Osteocyte (in vitro differentiated cells): ENCODE results near the gene PHF21B. TPM values are rescaled to one million over a fixed set of nuclear protein-coding genes. Genes with fewer than 3 reads are reported as not detected.

Experiments used
- DNase-seq: peaks from one replicate; pipeline ENCODE4 v3.0.0; 2021; ENCODE audit warnings: mixed read lengths; ENCODE audit not compliant: unreplicated experiment; ENCODE audit errors: extremely low spot score
- H3K27ac Mint-ChIP-seq: one replicate; pipeline ENCODE4 v1.8.0; 2021; ENCODE audit warnings: mild to moderate bottlenecking, mixed read lengths; ENCODE audit not compliant: unreplicated experiment
- H3K27me3 Mint-ChIP-seq: one replicate; pipeline ENCODE4 v1.8.0; 2021; ENCODE audit warnings: mixed read lengths; ENCODE audit not compliant: unreplicated experiment
- H3K36me3 Mint-ChIP-seq: one replicate; pipeline ENCODE4 v1.8.0; 2021; ENCODE audit warnings: mixed read lengths; ENCODE audit not compliant: unreplicated experiment
- H3K4me1 Mint-ChIP-seq: one replicate; pipeline ENCODE4 v1.8.0; 2021; ENCODE audit warnings: mixed read lengths; ENCODE audit not compliant: unreplicated experiment
- H3K4me3 Mint-ChIP-seq: one replicate; pipeline ENCODE4 v1.8.0; 2021; ENCODE audit warnings: mild to moderate bottlenecking, moderate library complexity, mixed read lengths; ENCODE audit not compliant: unreplicated experiment
- H3K9me3 Mint-ChIP-seq: one replicate; pipeline ENCODE4 v1.8.0; 2021; ENCODE audit warnings: mixed read lengths; ENCODE audit not compliant: unreplicated experiment
- CTCF ChIP-seq: fragments of 200-600 bp; sonication (generic); IDR thresholded peaks from 2 replicates; pipeline ENCODE4 v1.5.0; 2021; ENCODE audit warnings: antibody characterized with exemption, mild to moderate bottlenecking, moderate library complexity
- total RNA-seq: library from RNA; stranded (reverse); gene quantifications from 2 replicates; pipeline ENCODE4 v1.2.1, GENCODE V29; 2021

Gene PHF21B
- total RNA-seq, 1 donor from 2014 or later, result 0.54 TPM

DNA sequence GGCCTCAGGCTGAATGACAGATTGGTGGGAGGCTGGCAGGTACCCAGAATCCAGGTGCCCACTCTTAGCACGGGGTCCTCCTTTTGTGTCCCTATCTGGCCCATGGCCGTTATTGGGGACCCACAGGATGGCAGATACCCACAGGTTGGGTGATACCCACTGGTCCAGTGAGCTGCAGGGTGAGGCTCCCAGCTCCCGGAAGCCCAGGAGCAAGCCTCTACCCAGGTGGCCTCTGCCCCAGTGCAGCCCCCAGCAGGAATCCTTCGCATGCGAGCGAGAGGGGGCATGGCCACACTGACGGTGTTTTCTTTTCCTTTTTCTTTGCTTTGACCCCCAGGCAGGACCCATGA is 116.1 kb downstream of the PHF21B start:
- no peak overlapping the region for H3K4me3 Mint-ChIP-seq
- no peaks in the 10 kb centered on the region for H3K36me3 Mint-ChIP-seq
- no peaks in the 10 kb centered on the region for H3K9me3 Mint-ChIP-seq
- no peaks in the 10 kb centered on the region for H3K4me1 Mint-ChIP-seq
- H3K27ac Mint-ChIP-seq, result no peak overlapping the region
- no peaks in the 10 kb centered on the region for H3K27me3 Mint-ChIP-seq
- DNase-seq, result peak; percentile 69
- no peak for TF ChIP-seq CTCF

GRCh38 chr22:44892803-44893730 is 116.7 kb downstream of the PHF21B start:
- no peaks in the 10 kb centered on the region for H3K9me3 Mint-ChIP-seq
- no peak for TF ChIP-seq CTCF
- H3K27ac Mint-ChIP-seq, result no peak overlapping the region
- H3K36me3 Mint-ChIP-seq, result no peaks in the 10 kb centered on the region
- H3K4me3 Mint-ChIP-seq, result no peak overlapping the region
- DNase-seq, result peak; percentile 68
- H3K4me1 Mint-ChIP-seq, result no peaks in the 10 kb centered on the region
- no peaks in the 10 kb centered on the region for H3K27me3 Mint-ChIP-seq

- Mint-ChIP-seq H3K36me3 (no peaks in the 10 kb centered on the region), H3K9me3 (no peaks in the 10 kb centered on the region), H3K4me3 (no peak overlapping the region), H3K27me3 (no peaks in the 10 kb centered on the region), H3K27ac (no peak overlapping the region), H3K4me1 (no peaks in the 10 kb centered on the region)
- TF ChIP-seq CTCF, result no peak
- DNase-seq, result no peak
These were observed 117.6 kb downstream of the PHF21B start for GRCh38 chr22:44892243-44892642.

- no peaks in the 10 kb centered on the region for H3K36me3 Mint-ChIP-seq
- DNase-seq, result no peak
- H3K4me1 Mint-ChIP-seq, result no peaks in the 10 kb centered on the region
- no peak for TF ChIP-seq CTCF
- no peak overlapping the region for H3K27ac Mint-ChIP-seq
- H3K27me3 Mint-ChIP-seq, result no peaks in the 10 kb centered on the region
- no peaks in the 10 kb centered on the region for H3K9me3 Mint-ChIP-seq
- no peak overlapping the region for H3K4me3 Mint-ChIP-seq
These were observed 118.0 kb downstream of the PHF21B start for GRCh38 chr22:44891791-44892190.

GRCh38 chr22:44891293-44891747 is 118.5 kb downstream of the PHF21B start:
- H3K9me3 Mint-ChIP-seq, result no peaks in the 10 kb centered on the region
- DNase-seq, result no peak
- no peaks in the 10 kb centered on the region for H3K36me3 Mint-ChIP-seq
- no peak overlapping the region for H3K4me3 Mint-ChIP-seq
- no peak overlapping the region for H3K27ac Mint-ChIP-seq
- H3K27me3 Mint-ChIP-seq, result no peaks in the 10 kb centered on the region
- TF ChIP-seq CTCF, result no peak
- no peaks in the 10 kb centered on the region for H3K4me1 Mint-ChIP-seq
